ENCODE data around the gene RTN4R. TPM values are rescaled to one million over a fixed set of nuclear protein-coding genes. Genes with fewer than 3 reads are reported as not detected.

Gene RTN4R
- total RNA-seq, 1 experiment from 2014 or later = 9.6 TPM

DNA sequence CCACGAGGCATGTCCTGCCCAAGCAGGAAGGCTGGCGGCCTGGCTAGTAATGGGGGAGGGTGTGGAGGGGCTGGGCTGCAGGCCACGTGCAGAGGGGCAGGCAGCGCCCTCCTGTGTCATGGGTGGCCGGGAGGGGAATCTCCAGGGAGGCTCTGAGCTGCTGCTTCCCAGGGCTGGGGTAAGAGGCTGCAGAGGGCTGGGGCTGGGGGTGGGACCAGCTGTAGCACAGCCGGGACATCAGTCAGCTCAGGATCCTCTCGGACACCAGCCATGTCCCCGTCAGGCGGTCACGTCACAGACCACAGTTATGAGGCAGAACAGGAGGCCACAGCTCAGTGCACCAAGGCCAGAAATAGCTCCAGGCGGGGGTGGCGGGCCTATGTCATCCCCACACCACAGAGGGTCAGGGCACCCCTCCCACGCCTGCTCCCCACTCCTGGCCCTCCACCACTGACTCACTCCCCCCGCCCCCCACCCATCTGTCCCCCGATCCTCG is 21.1 kb downstream of the RTN4R start:
- H3K4me1 ChIP-seq (ENCODE audit: insufficient read depth, low read length, poor library complexity, severe bottlenecking) = peaks cover 34% of the 10 kb centered on the region
- no peak for DNase-seq (ENCODE audit: low spot score)
- no peak for TF ChIP-seq EZH2 (IDR thresholded peaks at IDR 0.05; ENCODE audit: borderline replicate concordance, low read depth, low read length, poor library complexity, severe bottlenecking)
- TF ChIP-seq CTCF (conservative IDR thresholded peaks at IDR 0.05; ENCODE audit: low read depth, low read length) = no peak
- POLR2A ChIA-PET (ENCODE audit: low non-redundant PET) = no interaction called here
- CTCF ChIA-PET = no interaction called here
- no peaks in the 10 kb centered on the region for H3K36me3 ChIP-seq (ENCODE audit: insufficient read depth, low read length, poor library complexity, severe bottlenecking)
- H3K27me3 ChIP-seq (replicated peaks; ENCODE audit: insufficient read depth, low read depth, low read length, poor library complexity) = no peaks in the 10 kb centered on the region
- no peak overlapping the region for H3K27ac ChIP-seq (ENCODE audit: low read depth, low read length, poor library complexity, severe bottlenecking)
- H3K9me3 ChIP-seq (ENCODE audit: low read depth, low read length, poor library complexity, severe bottlenecking) = no peaks in the 10 kb centered on the region
- intact Hi-C loops (cut with micrococcal nuclease; ENCODE audit: unreplicated experiment) = no loop called here
- no peak overlapping the region for H3K4me3 ChIP-seq (ENCODE audit: low read depth, low read length, poor library complexity, severe bottlenecking)
- no TSS peak for BruUV-seq (replicated peaks)

DNA sequence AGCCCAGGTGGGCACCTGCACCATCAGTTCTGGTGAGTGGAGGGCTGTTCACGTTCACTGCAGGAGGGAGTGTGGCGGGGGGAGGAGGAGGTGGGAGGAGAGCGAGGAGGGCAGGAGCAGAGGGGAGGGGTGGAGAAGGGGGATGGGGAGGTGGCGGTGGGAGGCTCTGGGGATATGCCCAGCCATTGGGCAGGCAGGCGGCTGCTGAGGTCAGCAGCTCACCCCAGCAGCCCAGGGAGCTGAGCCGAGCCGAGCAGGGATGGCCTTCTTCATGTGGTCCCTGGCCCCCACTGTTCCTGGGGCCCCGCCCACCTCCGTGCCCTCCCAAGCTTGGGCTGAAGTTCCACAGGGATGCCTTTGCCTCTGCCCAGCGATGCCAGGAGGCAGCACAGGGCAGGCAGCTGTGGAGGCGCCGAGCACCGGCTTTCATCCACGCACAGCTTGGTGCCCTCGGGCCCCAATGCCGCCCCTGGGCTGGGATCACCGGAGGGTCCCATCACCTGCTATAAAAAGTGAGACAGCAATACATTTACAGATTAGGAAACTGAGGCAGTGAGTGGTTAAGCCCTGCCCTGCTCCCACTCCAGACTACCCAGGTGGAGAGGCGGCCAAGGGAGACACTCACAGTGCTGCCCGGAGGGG is 21.6 kb downstream of the RTN4R start:
- intact Hi-C loops (cut with micrococcal nuclease; ENCODE audit: unreplicated experiment) = no loop called here
- BruUV-seq (replicated peaks) = no TSS peak
- no peak overlapping the region for H3K4me3 ChIP-seq (ENCODE audit: low read depth, low read length, poor library complexity, severe bottlenecking)
- POLR2A ChIA-PET (ENCODE audit: low non-redundant PET) = no interaction called here
- H3K27ac ChIP-seq (ENCODE audit: low read depth, low read length, poor library complexity, severe bottlenecking) = no peak overlapping the region
- H3K4me1 ChIP-seq (ENCODE audit: insufficient read depth, low read length, poor library complexity, severe bottlenecking) = peaks cover 34% of the 10 kb centered on the region
- no peaks in the 10 kb centered on the region for H3K9me3 ChIP-seq (ENCODE audit: low read depth, low read length, poor library complexity, severe bottlenecking)
- no peak for TF ChIP-seq CTCF (conservative IDR thresholded peaks at IDR 0.05; ENCODE audit: low read depth, low read length)
- no peak for TF ChIP-seq EZH2 (IDR thresholded peaks at IDR 0.05; ENCODE audit: borderline replicate concordance, low read depth, low read length, poor library complexity, severe bottlenecking)
- CTCF ChIA-PET = no interaction called here
- no peak for DNase-seq (ENCODE audit: low spot score)
- no peaks in the 10 kb centered on the region for H3K27me3 ChIP-seq (replicated peaks; ENCODE audit: insufficient read depth, low read depth, low read length, poor library complexity)
- H3K36me3 ChIP-seq (ENCODE audit: insufficient read depth, low read length, poor library complexity, severe bottlenecking) = no peaks in the 10 kb centered on the region

DNA sequence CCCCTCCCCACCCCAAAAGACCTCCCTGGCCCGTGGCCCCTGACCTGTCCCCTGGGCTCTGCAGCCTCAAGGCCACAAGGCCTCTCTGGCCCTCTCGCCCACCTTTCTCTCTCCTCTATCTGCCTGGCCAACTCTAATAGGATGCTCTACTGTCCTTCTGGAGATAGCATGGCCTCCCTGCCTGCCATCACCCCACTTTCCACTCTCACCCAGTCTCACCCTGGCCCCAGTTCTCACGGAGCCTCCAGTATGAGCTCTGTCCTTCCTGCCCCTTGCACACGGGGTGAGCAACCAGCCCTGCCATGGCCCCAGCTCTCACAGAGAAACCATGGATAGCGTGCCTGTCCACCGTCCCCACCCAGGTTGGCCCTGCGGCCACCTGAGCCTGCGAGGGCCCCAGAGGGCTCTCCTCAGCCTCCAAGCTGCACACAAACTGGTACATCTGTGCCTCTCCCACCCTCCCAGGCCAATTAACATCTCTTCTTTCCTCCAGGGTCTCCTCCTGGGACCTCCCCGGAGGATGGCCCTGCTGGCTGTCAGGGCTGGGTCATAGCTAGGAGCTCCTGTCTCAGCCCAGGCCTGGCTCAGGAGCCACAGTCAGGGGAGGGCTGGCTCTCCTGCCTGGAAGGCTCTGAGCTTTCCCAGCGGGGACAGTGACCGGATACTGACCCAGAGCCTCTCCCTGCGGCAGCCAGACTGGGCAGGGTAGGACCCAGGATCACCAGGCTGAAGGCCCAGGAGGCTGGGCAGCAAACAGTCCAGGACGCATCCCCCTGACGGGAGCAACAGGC is 22.3 kb downstream of the RTN4R start:
- DNase-seq (ENCODE audit: low spot score) = no peak
- H3K36me3 ChIP-seq (ENCODE audit: insufficient read depth, low read length, poor library complexity, severe bottlenecking) = no peaks in the 10 kb centered on the region
- peaks cover 34% of the 10 kb centered on the region for H3K4me1 ChIP-seq (ENCODE audit: insufficient read depth, low read length, poor library complexity, severe bottlenecking)
- intact Hi-C loops (cut with micrococcal nuclease; ENCODE audit: unreplicated experiment) = no loop called here
- ChIA-PET POLR2A (ENCODE audit: low non-redundant PET) (no interaction called here), CTCF (no interaction called here)
- TF ChIP-seq EZH2 (IDR thresholded peaks at IDR 0.05; ENCODE audit: borderline replicate concordance, low read depth, low read length, poor library complexity, severe bottlenecking) (no peak), CTCF (conservative IDR thresholded peaks at IDR 0.05; ENCODE audit: low read depth, low read length) (no peak)
- no peak overlapping the region for H3K4me3 ChIP-seq (ENCODE audit: low read depth, low read length, poor library complexity, severe bottlenecking)
- BruUV-seq (replicated peaks) = no TSS peak
- no peak overlapping the region for H3K27ac ChIP-seq (ENCODE audit: low read depth, low read length, poor library complexity, severe bottlenecking)
- no peaks in the 10 kb centered on the region for H3K9me3 ChIP-seq (ENCODE audit: low read depth, low read length, poor library complexity, severe bottlenecking)
- no peaks in the 10 kb centered on the region for H3K27me3 ChIP-seq (replicated peaks; ENCODE audit: insufficient read depth, low read depth, low read length, poor library complexity)

Measured in A673 (cell line).